GM19455 (cell line): ENCODE measurements around the gene AJAP1.

Source experiments
- ATAC-seq: cut with Tn5 transposase; IDR thresholded peaks from one replicate; pipeline ENCODE4 v1.9.1; 2021; ENCODE audit not compliant: unreplicated experiment

The AJAP1 gene

DNA sequence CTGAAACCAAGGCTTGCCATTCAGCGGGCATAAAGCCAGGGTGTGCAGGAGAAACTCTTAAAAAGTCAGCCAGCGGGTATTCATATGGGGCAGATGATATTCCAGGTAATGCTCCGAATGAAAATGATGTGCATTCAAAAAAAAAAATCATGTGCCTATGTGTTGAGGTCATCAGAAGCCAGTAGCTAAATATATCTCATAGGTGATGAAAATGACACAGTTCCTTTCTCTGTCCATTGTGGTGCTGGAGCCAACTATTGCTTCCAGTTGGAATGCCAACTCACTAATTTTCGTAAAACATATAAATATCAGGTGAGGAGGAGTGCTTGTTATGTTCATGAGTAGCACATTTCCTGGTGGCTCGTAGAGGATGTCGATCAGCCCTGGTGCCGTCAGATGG lies 23.2 kb downstream of the AJAP1 start:
- ATAC-seq, result no peak

DNA sequence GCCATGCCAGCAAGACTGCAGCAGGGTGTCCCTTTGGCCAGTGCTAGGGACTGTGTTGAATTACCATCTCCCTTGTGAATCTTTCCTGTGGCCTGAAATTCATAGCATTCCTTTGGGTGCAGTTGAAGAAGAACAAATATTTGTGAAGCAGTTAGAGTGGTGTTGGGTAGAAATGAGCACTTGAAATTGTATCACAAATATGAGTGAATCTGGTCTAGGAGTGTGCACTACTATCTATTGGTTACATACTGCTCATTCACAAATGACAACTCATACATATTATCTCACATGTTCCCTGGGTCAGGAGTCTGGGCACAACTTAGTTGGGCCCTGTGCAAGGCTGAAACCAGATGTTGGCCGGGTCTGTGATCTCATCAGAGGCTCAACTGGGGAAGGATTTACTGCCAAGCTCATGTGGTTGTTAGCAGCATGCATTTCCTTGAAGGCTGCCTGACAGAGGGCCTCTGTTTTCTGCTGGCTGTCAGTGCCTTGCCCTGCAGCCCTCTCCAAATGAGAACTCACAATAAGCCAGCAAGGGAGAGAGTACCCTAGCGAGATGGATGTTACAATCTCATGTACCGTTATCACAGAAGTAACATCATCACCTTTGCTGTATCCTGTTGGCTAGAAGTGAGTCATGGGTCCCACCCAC lies 23.8 kb downstream of the AJAP1 start:
- ATAC-seq, result no peak

DNA sequence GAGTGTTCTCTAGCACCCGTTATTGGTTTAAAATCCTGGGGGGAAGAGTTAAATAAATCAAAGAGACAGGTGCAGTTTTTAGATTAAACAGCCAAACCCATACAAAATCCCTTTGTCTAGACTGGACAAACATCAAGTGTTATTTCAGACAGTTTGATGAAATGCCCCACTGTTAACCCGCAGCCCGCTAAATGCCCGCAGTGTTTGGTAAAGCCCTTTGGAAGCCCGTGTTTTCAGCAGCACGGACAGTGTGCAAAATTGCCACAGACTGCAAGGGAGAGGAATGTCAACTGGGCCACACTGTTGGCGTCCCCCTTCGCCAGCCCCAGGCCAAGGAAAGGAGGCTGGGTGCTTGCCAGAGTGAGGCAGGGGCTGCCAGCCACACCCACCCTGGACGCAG lies 26.6 kb downstream of the AJAP1 start:
- ATAC-seq, result no peak

DNA sequence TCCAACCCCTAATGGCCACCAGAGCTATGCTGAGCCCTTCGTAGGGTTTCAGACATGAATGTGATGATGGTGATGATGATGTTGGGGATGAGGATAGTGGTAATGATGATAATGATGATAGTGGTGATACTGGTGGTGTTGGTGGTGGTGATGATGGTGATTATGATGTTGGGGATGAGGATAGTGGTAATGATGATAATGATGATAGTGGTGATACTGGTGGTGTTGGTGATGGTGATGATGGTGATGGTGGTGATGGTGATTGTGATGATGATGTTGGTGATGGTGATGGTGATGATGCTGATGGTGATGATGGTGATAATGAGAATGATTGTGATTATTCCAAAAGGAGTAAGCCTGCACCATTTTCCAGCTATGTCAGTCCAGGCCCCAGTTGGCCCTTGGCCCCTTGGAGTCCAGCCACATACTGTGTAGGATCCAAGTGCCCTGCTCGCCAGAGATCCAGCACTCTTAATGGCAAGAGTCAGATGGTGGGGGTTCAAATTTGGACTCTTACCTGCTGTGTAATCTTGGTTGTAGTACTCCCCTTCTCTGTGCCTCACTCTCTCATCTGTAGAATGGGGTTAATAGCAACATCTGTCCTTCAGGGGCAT lies 28.3 kb downstream of the AJAP1 start:
- ATAC-seq, result no peak

DNA sequence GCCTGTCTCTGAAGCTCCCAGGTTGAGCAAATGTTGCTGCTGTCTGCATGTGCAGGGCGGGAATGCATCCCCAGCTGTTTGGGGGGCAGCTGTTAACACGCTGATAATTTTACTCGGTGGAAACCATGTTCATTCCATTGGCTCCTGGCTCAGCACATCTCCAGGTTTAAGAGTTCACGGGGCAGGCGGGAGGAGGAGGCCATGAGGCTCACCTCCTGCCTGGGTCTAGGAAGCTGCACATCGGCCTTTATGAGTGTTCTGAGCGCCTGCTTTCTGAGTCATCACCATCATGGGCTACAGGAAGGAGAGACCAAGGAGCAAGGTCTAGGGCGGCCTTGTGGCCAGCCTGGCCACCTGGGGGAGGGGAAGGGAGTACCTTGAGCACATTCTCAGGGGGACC lies 29.7 kb downstream of the AJAP1 start:
- no peak for ATAC-seq

DNA sequence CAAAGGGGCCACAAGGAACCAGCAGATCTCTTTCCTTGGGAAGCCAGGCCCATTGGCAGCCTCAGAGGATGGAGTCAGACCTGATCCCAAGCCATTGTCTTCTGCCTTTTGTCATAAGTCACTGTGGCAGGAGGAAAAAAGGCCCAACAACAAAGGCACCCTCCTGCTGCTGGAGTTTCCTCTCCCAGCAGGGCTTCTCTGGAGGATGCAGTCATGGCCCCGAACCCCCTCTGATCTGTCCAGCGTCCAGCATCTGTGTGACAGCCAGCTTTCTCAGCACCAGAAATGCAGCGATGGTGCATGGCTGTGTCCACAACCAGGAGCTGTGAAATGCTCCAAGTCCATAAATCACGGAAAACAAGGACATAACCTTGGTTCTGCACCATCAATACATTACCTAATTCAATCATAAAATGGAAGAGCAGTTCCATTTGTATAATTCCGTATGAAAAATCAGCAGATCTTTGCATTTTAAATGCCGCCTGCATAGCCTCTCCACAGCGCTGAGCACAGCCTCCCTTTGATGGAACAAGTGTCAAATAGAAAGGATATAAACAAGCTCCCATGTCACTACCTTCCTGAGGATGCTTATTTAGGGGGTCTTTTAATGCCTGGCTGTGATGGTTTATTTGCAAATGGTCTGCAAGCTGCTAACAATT lies 30.6 kb downstream of the AJAP1 start:
- ATAC-seq, result no peak

DNA sequence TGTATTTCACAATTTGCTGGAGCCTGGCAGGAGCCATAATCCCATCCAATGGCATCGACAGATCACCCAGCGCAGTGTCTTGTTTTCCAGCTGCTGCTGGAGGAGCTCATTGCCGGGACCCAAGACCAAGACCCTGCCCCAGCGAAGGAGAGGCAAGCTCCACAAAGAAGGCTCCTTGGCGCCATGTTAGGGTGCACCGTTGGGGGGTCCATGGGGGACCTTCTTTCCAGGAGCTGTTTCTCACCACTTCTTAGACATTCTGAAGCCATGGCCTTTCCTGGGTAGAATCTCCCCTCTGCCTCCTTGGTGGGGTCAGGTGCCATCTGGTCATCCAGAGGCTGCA lies 31.1 kb downstream of the AJAP1 start:
- ATAC-seq, result no peak

DNA sequence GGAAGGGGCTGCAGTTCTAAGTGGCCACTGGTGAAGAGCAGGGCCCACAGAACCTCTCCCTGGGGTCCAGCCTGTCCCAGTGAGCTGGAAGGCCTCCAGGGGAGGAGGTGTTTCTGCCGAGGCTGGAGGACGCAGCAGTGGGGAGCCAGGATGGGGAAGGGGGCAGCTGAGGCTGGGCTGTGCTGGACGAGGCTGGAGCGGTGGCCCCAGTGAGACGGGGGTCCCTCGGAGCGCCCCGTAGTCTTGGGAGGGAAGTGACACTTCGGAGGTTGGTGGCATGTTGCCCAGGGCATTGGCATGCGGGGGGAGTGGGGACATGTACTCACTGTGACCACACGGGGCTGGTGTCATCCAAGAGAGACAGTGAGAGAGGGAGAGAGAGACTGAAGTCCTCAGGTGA lies 33.5 kb downstream of the AJAP1 start:
- ATAC-seq, result no peak

DNA sequence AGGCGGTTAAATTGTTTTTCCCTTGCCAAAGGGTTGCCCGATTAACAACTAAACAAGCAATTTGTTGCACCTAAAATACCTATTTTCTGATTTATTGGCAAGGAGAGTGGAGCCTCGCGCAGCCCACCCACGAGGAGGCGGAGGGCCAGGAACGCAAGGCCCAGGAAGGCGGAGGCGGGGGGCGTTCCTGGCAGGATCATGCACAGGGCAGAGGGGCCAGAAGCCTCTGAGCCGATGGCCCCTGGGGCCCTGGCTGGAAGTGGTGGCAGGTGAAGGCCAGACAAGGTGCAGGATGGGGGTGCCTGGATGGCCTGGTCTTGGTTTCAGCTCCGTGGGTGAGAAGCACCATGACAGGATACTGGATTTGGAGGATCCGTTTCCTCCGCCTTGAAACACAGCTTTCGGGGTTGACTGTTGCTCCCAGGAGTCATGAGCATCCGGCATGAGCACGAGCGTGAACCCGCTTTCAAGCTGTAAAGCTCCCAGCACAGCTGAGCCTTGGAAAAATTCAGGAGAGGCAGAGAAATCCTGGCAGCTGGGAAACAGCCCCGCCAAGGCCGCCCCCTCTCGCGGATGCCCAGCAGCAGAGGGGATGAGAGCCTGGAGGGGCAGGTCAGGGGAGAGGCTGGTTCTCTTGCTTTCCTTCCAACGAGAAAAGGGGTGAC lies 35.0 kb downstream of the AJAP1 start:
- no peak for ATAC-seq

DNA sequence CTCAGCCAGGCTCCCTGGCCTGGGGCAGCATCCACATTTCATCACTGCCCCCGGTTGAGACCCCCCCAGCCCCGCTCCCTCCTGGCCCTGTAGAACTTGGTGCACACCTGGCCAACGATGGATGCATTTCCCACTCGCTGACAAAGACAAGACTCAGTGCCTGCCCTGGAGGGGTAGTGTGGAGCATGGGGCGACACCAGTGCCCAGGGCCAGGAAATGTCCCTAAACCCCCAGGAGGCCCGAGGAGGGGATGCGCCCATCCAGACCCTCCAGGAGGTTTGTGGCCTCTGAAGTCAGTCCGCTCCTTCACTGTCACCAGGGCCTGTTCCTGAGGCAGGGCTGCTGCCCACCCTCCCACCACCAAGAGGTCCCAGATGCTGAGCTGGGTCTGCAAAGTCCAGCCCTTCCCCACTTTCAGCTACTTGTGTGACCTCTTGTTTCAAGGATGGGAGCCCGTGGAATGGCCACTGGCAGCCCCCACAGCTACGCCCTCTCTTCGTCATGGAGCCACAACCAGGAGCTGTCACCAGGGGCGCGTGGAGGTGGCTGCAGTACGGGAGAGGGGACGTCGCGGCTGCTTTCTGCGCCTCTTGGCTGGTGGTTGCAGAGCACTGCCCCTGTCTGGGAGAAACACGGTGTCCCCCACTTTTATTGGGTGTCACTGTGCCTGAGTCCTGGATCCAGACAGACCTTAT lies 35.7 kb downstream of the AJAP1 start:
- no peak for ATAC-seq

DNA sequence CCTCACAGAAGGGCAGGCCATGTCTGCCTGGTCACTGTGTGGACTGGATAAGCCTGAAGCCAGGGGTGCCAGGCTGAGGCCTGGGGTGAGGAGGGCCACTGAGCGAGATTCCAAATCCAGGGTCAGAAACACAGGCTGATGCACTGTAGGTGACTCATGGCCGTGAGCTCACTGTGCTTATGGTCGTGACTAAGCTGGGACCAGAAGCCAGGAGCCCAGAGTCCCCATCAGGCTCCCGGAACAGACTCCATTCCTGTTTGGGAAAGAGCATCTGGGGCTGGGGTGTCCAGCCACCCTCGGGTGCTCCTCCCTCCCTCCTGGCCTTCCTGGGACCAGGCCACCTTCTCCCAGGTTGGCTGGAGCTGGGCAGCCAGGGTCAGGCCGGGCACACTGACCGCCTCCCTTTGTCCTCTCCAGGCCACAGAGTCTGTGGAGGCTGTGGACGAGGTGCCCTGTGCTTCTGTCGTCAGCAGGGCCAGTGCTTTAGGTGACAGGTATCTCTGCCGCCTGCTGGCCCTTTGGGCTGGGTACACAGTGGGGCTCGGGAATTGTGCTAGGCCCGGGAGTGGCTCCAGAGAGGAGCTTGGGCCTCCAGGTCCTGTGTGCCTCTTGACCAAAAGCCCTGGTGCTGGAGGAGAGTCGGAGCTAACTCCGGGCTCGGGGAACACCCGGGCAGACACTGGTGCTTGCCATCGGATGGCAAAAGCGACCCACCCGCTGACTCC lies 36.7 kb downstream of the AJAP1 start:
- no peak for ATAC-seq

DNA sequence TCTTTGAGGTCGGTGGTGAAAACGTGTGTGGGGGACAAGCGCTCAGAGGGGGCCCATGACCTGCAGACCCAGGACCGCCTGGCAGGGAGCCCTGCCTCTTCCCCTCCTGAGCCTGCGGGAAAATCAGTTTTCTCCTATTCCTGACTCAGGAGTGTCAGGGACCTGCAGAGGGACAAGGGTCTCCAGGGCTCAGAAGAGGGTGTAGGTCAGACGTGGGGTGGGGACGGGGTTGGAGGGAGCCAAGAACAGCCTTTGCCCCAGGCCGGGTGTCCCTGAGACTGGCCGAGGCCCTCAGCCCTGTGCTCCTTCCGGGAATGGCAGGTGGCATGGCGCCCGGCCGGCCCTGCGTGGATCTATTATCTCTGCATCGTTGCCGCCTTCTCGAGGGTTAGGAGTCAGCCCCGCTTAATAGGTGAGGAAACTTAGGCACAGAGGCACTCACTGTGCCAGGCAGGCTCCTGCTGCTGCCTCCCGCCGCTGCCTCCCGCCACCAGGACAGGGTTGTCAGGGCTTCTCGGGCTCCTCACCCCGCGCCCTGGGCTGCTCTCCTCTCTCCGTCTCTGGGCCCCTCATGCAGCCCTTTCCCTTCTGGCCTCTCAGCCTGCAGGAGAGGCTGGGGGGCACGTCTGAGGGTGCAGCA lies 37.5 kb downstream of the AJAP1 start:
- ATAC-seq, result no peak

DNA sequence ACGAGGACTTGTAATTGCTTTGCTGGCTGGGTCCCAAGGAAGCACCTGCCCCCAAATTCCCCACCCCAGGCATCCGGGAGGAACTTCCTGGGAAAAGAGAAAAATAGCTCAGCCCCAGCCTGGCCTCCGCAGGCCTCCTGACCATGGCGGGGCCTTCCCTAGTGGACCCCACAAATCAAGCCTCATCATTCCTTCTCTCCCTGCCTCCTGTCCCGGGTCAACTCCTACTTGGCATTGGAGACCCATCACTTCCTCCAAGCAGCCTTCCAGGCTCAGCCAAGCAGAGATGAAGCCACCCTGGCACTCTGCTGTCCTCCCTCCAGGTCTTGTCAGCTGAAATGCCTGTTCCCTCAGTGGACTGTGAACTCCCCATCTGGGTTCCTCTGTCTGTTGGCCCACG lies 38.0 kb downstream of the AJAP1 start:
- no peak for ATAC-seq

DNA sequence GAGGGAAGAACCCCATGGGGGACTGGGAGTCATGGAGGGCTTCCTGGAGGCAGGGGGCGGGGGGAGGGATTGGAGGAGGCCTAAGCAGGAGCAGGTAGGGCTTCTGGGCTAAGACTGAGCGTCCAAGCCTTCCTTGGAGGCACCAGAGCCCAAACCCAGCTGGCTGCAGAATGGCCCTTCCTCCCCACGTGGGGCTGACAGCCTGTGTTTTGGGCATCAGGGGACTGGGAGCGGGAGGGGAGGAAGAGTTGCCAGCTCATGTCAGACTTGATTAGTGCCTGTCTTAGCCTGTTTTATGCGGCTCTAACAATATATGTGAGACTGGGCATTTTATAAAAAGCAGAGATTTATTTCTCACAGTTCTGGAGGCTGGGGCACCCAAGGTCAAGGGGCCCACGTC lies 38.9 kb downstream of the AJAP1 start:
- no peak for ATAC-seq

DNA sequence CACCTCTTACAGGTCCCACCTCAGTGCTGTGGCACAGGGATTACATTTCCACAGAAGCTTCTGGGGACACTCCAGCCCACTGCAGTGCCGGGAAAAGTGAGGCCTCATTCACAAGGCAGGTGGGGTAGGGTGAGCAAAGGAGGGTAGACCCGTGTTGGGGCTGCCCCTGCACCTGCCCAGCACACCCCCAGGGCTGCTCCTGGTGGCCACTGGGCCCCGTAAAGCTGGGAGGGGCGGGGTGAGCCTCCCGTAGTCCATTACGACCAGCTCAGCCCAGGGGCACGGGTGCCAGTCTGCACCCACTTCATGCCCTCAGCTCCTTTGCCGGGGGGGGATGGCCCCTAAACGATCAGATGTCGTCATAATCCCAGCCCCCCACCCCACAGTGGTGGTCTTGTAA lies 39.5 kb downstream of the AJAP1 start:
- ATAC-seq, result no peak

DNA sequence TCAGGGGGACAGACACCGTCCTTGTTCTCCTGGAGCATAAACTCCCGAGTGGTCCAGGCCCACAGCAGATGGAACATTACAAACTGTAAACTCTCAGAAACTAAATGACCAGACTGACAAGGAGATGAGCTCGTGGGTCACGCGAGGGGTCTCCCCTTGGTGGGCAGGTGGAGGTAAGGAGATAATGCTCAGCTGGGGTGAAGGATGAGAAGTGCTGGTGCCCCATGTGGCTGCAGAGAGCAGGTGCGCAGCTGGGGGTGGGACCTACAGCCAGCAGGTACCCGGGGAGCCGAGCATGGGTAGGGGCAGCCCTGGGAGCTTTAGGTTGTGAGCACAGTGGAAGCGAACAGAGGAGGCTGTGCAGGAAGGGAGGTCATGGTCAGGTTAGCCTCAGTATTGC lies 40.1 kb downstream of the AJAP1 start:
- no peak for ATAC-seq

DNA sequence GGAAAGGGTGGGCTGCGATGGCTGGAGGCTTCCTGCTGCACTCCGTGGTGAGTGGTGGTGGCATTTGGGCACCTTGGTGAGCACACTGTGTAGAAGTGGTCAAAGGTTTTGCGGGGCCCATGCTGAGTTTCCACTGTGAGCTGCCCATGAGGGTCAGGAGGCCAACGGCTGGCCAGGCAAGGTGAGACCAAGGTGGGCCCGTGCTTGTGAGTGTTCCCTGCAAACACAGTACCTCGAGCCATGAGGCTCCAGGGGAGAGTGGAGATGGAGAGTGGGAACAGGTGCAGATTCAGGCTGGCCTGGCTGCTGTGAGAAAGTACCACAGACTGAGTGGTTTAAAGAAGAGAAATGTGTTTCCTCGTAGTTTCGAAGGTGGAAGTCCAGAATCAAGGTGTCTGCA lies 40.8 kb downstream of the AJAP1 start:
- no peak for ATAC-seq

DNA sequence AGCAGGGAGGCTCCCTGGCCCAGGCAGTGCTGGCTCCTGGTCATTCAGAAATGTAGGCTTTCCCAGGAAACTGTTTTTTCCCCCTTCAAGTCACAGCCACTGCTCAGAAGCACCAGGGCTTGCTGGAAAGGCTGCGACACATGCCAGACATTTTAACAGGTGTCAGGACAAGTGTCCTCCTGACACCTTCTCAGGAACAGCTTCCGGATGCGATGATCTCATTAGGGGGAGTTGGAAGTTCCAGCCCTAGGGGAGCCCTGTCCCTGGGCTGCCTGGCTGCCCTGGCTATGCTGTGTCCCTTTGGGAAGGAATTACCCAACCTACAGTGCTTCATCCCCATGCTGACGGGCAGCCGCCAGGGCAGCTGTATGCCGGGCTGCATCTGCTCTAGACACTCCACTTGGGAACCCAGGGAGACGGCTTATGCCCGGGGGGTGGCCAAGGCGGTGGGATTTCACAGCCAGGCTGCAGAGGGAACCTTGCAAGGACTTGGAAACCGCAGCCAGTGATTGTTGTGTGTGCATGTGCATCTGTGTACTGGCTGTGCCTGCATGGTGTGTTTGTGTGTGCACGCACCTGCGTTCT lies 41.8 kb downstream of the AJAP1 start:
- no peak for ATAC-seq

DNA sequence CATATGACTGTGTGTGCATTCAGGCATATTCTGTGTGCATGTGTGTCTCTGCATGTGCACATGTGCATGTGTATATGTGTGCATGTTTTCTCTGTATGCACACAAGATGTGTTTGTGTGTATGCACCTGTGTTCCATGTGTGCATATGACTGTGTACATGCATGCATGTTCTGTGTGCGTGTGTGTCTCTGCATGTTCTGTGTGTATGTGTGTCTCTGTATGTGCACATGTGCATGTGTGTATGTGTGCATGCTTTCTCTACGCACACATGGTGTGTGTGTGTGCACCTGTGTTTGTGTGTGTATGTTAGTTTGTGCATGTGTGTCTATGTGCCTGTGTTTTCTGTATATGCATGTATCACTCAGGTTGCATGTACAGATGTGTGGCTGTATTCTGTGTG lies 42.3 kb downstream of the AJAP1 start:
- ATAC-seq, result no peak

DNA sequence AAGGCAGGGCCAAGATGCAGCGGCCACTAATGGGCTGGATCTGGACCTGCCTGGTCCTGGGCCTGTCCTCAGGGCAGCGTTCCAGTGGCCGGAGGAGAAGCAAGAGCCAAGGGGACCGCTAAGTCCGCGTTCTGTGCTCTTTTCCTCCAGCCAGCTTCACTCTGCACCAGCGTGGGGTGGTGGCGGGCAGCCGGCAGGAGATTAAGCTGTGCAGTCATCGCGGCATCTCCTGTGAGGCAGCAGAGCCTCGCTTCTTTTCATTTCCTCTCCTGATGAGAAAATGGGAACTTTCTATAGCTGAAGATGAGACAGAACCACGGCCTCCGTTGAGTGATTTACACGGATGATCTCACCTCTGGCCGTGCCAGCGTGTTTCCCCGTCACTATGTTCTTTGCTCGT lies 43.4 kb downstream of the AJAP1 start:
- no peak for ATAC-seq
